Germinal center (tissue), 1 donor: ENCODE measurements around the gene EPHA3.

ENCODE experiments used
- DNase-seq: peaks from one replicate; pipeline ENCODE4 v3.0.0; 2012; ENCODE audit warnings: mixed read lengths, low spot score

EPHA3 gene

DNA sequence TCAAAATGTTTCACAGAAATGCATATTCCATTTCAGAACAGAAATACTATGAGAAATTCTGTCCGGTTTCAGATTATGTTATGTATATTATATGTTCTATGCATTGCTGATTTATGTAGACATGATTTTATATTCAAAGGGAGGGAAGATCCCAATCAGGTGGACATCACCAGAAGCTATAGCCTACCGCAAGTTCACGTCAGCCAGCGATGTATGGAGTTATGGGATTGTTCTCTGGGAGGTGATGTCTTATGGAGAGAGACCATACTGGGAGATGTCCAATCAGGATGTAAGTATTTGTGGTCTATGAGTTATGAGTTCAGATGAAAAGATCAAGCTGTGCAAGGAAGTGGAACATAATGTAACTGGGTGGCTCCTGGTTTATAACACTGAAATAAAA, 341.7 kb downstream of the EPHA3 start:
- DNase-seq, result no peak

DNA sequence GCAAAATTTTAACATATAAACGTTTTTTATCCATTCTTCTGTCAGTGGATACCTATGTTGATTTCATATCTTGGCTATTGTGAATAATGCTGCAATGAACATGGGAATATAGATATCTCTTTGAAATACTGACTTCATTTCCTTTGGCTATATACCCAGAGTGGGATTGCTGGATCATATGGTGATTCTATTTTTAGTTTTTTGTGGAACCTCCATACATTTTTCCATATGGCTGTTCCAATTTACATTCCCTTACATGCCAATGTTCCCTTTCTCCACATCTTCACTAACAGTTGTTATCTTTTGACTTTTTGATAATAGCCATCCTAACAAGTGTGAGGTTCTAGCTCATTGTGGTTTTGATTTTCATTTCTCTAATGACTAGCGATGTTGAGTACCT, 344.6 kb downstream of the EPHA3 start:
- DNase-seq, result no peak

DNA sequence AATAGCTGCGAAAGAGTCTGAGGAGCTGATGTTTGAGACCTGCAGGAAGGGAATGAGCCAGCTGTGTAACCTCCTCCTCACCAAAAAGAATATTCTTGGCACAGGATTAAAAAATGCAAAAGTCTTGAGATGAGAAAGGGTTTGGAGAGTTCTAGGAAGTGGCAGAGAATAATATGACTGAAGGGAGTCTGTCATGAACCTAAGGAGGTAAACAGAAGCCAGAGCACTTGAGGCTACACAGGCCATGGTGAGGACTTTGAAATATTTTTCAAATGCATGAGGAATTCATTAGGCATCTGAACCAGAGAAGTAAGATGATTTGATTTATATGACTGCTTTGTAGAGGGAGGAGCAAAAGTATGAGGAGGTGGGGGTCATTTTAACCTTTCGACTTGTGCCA, 347.8 kb downstream of the EPHA3 start:
- no peak for DNase-seq

DNA sequence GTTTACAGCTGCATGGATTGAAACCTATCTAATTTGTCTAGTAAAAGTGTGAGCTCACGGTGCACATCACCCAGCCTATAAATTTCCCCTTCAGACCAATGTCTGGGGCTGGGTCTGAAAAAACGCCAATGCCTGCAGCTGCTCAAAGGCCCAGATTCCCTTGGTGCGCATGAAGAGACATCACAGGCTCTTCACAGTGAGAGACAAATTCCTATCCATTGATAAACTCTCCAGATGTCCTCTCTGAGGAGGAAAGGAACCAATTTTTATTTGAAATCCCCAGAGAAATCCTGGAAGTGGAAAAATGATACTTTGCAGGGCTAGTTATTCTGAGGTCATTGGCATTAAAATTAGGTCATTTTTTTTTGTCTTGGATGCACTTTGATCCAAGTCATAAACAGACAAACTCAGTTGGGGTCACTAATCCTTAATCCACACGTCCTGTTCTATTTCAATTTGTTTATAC, 360.5 kb downstream of the EPHA3 start:
- no peak for DNase-seq

DNA sequence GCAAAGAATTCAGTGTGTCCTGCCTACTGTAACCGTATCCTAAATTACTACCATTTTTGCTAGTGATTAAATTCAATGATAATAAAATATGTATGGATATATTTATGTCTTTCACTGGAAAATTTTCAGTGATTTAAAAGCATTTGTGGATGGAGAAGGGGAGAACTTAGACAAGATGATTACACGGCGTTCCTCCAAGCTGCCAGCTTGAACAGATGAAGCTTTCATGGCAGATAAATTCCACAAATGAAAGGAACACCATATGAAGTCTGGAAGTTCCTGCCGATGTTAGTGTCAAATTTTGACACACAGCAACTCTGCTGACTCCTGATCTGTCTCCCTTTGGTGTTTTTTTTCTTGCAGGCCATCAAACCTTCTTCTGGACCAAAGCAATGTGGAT, 364.7 kb downstream of the EPHA3 start:
- DNase-seq, result no peak

DNA sequence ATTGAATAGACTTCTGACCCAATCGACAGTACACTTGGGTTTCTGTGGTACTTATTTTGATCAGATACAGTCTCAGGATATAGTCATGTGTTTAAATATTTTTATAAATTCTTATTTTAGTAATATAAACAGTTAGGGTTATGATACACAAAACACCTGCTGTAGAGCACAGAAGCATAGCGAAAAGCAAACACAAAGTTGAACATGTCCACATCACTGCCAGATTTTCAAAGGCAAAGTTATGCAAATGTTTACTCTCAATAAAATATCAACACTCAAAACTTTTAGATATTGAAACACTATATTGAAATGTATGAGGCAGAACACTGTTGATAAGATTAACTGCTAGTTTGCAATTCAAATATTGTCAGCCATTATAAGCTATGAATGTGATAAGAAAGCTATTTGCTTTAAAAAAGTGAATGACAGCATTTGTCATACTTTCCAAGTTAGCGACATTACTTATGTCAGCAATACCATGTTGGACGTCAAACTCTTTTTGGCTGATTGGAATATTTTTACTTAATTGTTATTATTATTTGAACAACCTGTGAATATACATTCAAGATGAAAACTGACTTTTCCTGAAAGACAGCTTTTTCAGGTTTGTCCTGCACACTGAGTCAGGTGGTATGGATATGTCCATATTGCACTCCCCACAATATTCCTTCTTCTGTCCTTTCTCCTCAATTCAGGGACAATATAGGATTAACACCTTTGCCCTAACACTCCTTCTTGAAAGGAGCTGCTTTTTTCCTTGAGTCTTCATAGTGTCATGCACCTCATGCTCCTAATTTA, 367.1 kb downstream of the EPHA3 start:
- no peak for DNase-seq

DNA sequence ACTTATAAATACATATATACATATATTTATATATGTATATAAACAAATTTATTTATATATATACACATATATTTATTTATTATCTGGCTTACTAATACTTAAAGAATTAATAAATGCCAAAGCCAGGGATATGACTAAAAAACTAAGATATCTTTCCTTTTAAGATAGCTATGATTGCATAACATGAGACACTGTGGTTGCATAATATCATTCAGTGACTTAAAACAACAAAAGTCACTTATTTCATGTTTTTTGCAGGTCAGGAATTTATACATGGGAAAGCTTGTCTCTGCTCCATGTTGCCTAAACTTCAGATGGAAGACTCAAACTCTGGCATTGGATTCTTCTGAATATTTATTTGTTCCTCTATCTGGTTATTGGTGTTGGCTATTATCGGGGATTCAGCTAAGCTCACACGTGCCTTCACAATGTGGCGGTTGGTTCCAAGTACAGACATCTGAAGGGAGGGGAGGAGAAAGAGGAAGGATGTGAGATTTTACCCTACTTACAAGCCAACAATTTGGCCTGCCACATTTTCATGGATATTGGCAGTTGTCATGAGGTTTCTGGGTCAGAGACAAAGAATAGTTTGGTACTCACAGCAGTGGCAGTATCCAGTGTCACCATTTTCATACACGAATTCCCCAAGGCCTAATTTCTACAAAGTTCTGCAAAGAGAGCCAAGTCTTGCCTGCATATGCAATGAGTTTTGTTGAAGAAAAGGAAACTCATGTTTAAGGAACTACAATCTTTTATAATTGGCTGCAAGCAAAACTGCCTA, 381.6 kb downstream of the EPHA3 start:
- no peak for DNase-seq

DNA sequence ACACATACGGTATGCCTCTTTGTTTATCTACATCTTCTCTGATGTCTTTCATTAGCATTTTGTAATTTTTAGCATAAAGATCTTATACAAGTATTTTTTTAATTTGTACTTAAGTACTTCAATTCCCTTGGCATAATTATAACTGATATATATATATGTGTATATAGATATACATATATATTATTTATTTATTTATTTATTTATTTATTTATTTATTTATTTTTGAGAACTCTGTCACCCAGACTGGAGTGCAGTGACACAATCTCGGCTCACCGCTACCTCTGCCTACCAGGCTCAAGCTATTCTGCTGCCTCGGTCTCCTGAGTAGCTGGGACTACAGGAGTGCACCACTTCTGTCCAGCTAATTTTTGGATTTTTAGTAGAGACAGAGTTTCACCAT, 382.7 kb downstream of the EPHA3 start:
- no peak for DNase-seq

DNA sequence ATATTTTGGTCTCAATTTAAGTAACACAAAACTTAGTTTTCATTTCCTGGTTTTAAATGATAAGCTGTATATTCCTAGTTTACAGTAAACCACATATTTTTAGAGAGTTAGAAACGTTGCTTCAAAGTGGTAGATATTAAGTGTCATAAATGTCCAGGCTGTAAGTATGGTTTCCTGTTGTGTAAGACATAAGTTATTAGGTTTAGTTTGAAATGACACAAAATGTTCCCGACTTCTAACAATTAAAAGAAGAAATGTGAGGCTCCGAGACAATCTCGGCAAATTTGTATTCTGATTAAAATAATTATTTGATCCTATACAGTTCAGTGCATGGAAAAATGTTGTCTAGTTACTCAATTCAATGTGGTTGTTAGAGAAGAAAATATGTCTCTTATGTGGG, 387.3 kb downstream of the EPHA3 start:
- no peak for DNase-seq

DNA sequence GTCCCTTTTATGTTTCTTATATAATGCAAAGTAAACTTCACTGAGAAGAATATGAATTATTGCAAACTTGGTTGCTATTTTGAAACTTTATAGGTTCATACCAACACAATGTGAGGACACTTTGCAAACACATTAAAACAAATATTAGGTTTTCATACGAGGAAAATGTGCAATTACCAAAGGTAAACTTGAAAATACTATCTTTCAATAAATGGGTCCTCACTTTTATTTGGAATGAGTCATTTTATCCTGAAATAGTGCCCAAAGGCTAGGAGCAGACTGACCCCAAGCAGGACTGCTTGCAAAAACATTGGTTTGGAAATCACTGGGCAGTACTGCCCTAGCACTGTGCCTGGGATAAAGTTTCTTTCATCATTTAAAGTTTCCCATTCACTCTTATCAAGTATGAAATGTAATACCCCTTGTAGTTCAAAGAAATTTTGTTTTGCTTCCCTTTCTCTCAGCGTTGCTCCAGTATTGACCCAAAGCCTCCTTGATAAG, 396.5 kb downstream of the EPHA3 start:
- DNase-seq, result no peak

DNA sequence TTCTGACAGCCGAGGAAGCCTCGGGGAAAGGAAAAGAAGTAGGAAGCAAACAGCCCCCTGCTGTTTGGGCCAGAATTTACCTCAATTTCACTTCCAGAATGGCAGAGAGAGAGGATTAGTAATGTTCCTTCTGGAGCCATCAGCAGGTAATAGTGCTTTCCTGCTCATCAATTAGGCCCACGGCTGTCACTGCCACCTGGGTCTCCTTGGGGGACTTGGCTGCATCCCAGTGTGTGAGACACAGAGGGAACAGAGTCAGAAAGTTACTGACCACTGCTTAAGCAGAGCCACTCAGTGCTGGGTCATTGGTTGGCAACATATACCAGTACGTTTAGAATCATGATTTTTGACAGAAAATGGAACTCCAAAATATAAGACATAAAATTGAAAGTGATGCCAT, 397.0 kb downstream of the EPHA3 start:
- DNase-seq, result no peak

DNA sequence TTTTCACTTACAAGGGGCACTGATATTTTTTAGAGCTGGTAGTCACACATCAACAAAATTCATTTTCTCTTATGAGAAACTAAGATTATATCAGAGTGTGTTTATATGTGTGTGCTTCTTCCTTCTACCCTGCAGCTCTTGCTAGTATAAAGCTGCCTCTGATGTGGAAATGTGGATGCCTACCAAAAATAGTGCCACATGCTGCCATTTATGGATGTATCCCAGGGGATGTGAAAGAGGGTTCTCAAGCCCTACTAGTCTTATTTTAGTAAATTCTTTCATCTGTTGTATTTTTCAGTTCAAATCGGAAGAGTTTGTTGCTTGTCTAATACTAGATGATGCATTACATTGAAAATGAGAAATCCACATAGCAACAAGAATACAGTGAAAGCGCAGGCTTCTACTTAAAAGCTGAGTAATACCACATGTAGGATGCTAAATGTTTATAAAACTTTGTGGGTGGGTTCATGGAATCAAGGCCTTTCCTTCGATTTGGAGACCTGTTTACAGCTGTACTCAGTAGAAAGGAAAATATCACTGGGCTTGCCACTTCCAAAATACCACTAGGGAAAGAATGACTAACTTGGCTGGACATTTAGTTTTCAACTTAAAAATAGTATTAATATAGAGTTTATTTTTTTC, 399.2 kb downstream of the EPHA3 start:
- no peak for DNase-seq

DNA sequence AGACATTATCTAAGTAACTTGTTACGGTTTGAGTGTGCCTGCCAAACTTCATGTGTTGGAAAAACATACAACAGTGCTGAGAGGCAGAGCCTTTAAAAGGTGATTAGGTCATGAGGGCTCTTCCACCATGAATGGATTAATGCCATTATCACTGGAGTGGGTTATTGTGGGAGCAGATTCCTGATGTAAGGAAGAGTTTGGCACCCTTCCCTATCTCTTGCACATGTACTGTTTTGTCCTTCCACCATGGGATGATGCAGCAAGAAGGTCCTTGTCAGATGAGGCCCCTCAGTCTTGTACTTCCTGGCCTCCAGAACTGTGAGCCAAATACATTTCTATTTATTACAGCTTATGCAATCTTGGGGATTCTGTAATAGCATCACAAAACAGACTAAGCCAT, 413.9 kb downstream of the EPHA3 start:
- DNase-seq, result no peak

DNA sequence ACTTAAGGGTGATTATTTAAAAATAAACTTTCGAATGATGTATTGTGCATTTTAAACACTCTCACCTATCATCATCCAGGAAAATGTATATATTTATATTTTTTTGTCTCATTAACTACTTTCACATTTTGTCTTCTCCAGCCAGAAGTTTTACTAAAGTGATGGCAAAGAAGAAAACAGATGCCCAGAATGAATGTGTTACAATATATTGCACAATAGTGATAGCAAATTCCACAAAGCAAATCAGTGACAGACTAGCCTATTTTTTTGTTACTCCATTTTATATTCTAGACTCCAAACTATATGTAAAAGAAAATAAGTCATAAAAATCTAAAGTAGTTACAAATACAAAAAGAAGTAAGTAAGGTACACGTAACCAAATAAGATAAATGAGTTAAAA, 414.7 kb downstream of the EPHA3 start:
- no peak for DNase-seq

DNA sequence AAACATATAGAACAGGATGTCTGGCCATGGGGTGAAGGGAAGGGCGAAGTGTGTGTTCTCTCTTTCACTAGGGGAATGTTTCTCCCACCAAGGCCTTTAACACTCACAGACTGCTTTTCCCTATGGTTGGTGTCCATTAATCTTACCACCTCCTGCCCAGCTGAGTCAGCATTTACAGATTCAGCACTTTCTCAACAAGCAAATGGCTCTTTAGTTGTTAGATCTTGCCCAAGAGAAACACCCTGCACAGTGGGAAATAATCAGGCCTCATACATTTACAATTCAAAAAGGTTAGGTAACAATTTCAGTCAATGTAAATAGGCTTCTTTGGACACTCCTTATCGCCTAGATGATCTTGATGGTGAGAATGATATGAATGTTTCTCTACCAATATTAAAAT, 418.2 kb downstream of the EPHA3 start:
- no peak for DNase-seq

DNA sequence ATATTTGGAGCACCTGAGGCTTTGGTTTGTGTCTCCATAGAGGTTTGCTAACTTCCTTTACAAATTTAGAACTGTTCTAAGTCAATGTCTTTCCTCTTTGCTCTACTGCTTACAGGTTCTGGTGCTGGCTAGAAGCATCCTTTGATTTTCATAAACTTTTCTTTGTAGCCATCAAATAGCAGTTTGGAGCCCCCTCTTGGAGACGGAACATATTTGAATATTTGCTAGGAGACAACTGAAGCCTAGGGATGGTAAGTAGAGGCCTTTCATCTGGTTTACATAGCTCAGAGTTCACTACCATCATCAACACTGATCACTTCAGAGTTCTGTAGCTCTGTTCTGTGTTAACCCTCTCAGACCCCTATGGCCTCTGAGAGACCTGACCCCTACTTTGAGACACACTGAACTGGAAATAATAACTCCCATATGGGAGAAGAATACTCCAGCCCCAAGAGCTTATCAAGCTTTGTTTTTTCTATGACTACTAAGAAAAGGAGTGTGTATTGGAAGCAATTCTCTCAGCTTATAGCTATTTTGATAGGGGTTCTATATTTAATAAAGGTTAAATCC, 420.4 kb downstream of the EPHA3 start:
- no peak for DNase-seq
